Measurements from ENCODE around the gene MAX.

- TF ChIP-seq, protein P1, sequence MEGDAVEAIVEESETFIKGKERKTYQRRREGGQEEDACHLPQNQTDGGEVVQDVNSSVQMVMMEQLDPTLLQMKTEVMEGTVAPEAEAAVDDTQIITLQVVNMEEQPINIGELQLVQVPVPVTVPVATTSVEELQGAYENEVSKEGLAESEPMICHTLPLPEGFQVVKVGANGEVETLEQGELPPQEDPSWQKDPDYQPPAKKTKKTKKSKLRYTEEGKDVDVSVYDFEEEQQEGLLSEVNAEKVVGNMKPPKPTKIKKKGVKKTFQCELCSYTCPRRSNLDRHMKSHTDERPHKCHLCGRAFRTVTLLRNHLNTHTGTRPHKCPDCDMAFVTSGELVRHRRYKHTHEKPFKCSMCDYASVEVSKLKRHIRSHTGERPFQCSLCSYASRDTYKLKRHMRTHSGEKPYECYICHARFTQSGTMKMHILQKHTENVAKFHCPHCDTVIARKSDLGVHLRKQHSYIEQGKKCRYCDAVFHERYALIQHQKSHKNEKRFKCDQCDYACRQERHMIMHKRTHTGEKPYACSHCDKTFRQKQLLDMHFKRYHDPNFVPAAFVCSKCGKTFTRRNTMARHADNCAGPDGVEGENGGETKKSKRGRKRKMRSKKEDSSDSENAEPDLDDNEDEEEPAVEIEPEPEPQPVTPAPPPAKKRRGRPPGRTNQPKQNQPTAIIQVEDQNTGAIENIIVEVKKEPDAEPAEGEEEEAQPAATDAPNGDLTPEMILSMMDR (IDR thresholded peaks at IDR 0.05 in 8 of 11, conservative IDR thresholded peaks at IDR 0.05 in 3 of 11) = no peak
- no peak for TF ChIP-seq POLR2A (IDR thresholded peaks at IDR 0.05)
These were observed 4.4 kb upstream of the MAX start for GRCh38 chr14:65106736-65107135.
